ENCODE data around the gene CACNB4. TPM values are rescaled to one million over a fixed set of nuclear protein-coding genes. Genes with fewer than 3 reads are reported as not detected.

The CACNB4 gene
- total RNA-seq, 2 experiments from 2014 or later = 0.14 to 0.20 TPM

DNA sequence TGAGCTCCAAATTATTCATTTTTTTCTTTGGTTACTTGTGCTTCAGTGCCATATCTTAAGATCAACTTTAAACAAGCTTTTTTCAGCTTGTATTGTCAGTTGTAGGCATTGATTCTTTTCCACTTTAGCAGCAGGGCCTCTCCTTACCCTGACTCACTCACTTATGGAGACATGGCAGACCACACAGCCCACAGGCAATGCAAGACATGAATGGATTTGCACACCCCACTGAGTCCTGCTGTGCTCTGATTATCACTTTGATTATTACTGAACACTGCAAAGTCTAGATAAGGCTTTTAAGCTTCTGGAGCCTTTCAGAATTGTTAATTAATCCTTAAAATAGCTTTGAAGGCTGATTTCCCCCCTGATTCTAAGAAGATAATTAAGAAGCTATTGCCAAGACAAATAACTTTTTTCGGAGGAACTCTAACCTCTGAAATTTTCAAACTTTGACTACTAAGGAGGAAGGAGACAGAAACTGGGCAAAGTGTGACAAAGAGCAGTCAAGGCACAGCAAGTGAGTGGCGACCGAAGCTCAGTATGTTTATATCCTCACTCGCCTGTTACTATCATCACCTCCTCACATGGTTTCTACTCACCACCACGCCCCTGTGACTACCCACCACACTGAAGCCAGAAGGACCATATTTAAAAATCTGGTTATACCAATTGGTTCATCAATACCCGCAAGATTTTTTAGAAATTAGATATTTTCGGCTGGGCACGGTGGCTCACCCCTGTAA lies 43.3 kb downstream of the CACNB4 start:
- H3K36me3 ChIP-seq (ENCODE audit: insufficient read depth, low read length) = no peaks in the 10 kb centered on the region
- ChIA-PET POLR2A (no interaction called here), CTCF (no interaction called here)
- ATAC-seq (ENCODE audit: poor library complexity) = no peak
- H3K27me3 ChIP-seq (ENCODE audit: control insufficient read depth in 1 of 2, insufficient read depth in 2 of 2, low read length in 2 of 2) = no peaks in the 10 kb centered on the region
- no peaks in the 10 kb centered on the region for H3K36me3 Mint-ChIP-seq (ENCODE audit: low read depth)
- peaks cover 0 to 6% of the 10 kb centered on the region in 2 experiments for H3K9me3 ChIP-seq (ENCODE audit: control insufficient read depth in 1 of 2, insufficient read depth in 1 of 2, low read length in 2 of 2)
- H3K27me3 Mint-ChIP-seq = no peaks in the 10 kb centered on the region
- TF ChIP-seq, protein P1, sequence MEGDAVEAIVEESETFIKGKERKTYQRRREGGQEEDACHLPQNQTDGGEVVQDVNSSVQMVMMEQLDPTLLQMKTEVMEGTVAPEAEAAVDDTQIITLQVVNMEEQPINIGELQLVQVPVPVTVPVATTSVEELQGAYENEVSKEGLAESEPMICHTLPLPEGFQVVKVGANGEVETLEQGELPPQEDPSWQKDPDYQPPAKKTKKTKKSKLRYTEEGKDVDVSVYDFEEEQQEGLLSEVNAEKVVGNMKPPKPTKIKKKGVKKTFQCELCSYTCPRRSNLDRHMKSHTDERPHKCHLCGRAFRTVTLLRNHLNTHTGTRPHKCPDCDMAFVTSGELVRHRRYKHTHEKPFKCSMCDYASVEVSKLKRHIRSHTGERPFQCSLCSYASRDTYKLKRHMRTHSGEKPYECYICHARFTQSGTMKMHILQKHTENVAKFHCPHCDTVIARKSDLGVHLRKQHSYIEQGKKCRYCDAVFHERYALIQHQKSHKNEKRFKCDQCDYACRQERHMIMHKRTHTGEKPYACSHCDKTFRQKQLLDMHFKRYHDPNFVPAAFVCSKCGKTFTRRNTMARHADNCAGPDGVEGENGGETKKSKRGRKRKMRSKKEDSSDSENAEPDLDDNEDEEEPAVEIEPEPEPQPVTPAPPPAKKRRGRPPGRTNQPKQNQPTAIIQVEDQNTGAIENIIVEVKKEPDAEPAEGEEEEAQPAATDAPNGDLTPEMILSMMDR (IDR thresholded peaks at IDR 0.05) = no peak
- H3K9me3 Mint-ChIP-seq = no peaks in the 10 kb centered on the region
- H3K4me3 Mint-ChIP-seq = no peak overlapping the region
- no peak for DNase-seq
- no peak overlapping the region for H3K27ac ChIP-seq (ENCODE audit: low read depth in 1 of 2, low read length in 2 of 2)
- H3K27ac Mint-ChIP-seq = no peak overlapping the region
- intact Hi-C loops (cut with DNase I, micrococcal nuclease) = no loop called here
- H3K4me3 ChIP-seq (ENCODE audit: low read length) = no peak overlapping the region
- H3K4me1 ChIP-seq (ENCODE audit: insufficient read depth, low read length) = no peaks in the 10 kb centered on the region
- no peaks in the 10 kb centered on the region for H3K4me1 Mint-ChIP-seq (ENCODE audit: low read depth)

DNA sequence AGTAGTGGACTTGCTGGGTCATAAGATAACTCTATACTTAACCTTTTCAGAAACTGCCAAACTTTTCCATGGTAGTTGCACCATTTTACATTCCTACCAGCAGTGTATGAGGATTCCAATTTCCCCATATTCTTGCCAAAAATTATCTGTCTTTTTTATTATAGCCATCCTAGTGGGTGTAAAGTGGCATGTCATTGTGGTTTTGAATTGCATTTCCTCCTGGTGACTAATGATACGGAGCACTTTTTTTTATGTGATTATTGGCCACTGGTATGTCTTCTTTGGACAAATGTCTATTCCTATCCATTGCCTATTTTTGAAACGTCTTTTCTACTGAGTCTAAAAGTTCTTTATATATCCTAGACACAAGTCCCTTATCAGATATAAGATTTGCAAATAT lies 44.3 kb downstream of the CACNB4 start:
- no peak overlapping the region for H3K27ac ChIP-seq (ENCODE audit: low read depth in 1 of 2, low read length in 2 of 2)
- H3K27ac Mint-ChIP-seq = no peak overlapping the region

DNA sequence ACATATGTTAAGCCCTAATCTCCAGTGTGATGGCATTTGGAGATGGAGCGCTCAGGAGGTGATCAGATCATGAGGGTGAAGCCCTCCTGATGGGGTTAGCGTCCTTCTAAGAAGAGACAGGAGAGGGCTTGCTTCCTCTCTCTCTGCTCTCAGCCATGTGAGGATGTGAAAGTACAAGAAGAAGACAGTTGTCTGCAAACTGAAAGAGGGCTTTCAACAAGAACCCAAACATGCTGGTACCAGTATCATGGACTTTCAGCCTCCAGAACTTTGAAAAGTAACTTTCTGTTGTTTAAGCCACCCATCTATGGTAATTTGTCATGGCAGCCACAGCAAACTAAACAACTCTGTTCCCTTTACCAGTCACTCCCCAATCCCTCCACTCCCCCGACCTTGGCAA lies 47.4 kb downstream of the CACNB4 start:
- no peak for DNase-seq
- Histone ChIP-seq H3K36me3 (ENCODE audit: insufficient read depth, low read length) (no peaks in the 10 kb centered on the region), H3K9me3 (ENCODE audit: control insufficient read depth in 1 of 2, insufficient read depth in 1 of 2, low read length in 2 of 2) (peaks cover 0 to 3% of the 10 kb centered on the region in 2 experiments), H3K27ac (ENCODE audit: low read depth in 1 of 2, low read length in 2 of 2) (no peak overlapping the region), H3K4me3 (ENCODE audit: low read length) (no peak overlapping the region), H3K27me3 (ENCODE audit: control insufficient read depth in 1 of 2, insufficient read depth in 2 of 2, low read length in 2 of 2) (no peaks in the 10 kb centered on the region), H3K4me1 (ENCODE audit: insufficient read depth, low read length) (no peaks in the 10 kb centered on the region)
- POLR2A ChIA-PET = no interaction called here
- TF ChIP-seq, protein P1 (IDR thresholded peaks at IDR 0.05) = no peak
- Mint-ChIP-seq H3K4me1 (ENCODE audit: low read depth) (no peaks in the 10 kb centered on the region), H3K9me3 (no peaks in the 10 kb centered on the region), H3K27ac (no peak overlapping the region), H3K27me3 (peaks cover 5% of the 10 kb centered on the region), H3K4me3 (no peak overlapping the region), H3K36me3 (ENCODE audit: low read depth) (no peaks in the 10 kb centered on the region)
- intact Hi-C loops (cut with DNase I, micrococcal nuclease) = no loop called here
- CTCF ChIA-PET = no interaction called here
- no peak for ATAC-seq (ENCODE audit: poor library complexity)

More for the DNA sequence above, 44.3 kb downstream of the CACNB4 start:
- intact Hi-C loops (cut with DNase I, micrococcal nuclease) = no loop called here
- Mint-ChIP-seq H3K4me1 (ENCODE audit: low read depth) (no peaks in the 10 kb centered on the region), H3K9me3 (no peaks in the 10 kb centered on the region), H3K4me3 (no peak overlapping the region), H3K27me3 (peaks cover 2% of the 10 kb centered on the region), H3K36me3 (ENCODE audit: low read depth) (no peaks in the 10 kb centered on the region)
- H3K36me3 ChIP-seq (ENCODE audit: insufficient read depth, low read length) = no peaks in the 10 kb centered on the region
- CTCF ChIA-PET = no interaction called here
- DNase-seq (peak in 2 of 14 experiments; percentile 11 to 20), ATAC-seq (ENCODE audit: poor library complexity) (no peak)
- peaks cover 0 to 6% of the 10 kb centered on the region in 2 experiments for H3K9me3 ChIP-seq (ENCODE audit: control insufficient read depth in 1 of 2, insufficient read depth in 1 of 2, low read length in 2 of 2)
- POLR2A ChIA-PET = no interaction called here
- no peak overlapping the region for H3K4me3 ChIP-seq (ENCODE audit: low read length)
- H3K4me1 ChIP-seq (ENCODE audit: insufficient read depth, low read length) = no peaks in the 10 kb centered on the region
- H3K27me3 ChIP-seq (ENCODE audit: control insufficient read depth in 1 of 2, insufficient read depth in 2 of 2, low read length in 2 of 2) = no peaks in the 10 kb centered on the region
- TF ChIP-seq, protein P1 (IDR thresholded peaks at IDR 0.05) = no peak

Measured in CD4-positive, alpha-beta T cell (primary cell).